ENCODE data around the gene KAT6B.

Gene KAT6B

DNA sequence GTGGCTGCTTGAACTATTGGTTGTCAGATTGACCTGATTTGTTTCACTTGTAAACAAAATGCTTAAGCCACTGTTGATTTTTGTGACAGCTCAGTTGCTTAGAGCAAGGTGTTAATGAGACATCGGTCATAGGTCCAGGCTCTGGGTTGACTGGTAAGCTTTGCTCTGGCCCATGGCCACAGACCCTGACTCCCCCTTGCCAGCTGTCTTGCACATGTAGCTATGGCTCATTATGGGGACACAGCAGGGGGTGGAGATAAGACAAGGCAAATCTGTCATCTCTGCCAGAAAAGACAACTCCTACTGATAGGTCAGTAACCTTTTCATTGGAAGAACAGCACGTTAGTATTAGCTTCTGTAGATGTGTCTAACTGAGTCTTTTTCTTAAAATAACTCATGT is 95.3 kb downstream of the KAT6B start:
- DNase-seq (ENCODE audit: insufficient read length, low spot score) (no peak), FAIRE-seq (no peak)
- no peak for TF ChIP-seq TAF1 (IDR thresholded peaks at IDR 0.05; ENCODE audit: low read depth, low read length)
- TF ChIP-seq SPI1 (IDR thresholded peaks at IDR 0.05; ENCODE audit: low read depth, low read length): no peak
- no peak for TF ChIP-seq POLR2AphosphoS5 (IDR thresholded peaks at IDR 0.05; ENCODE audit: low read depth, low read length)
- TF ChIP-seq POLR2A (IDR thresholded peaks at IDR 0.05; ENCODE audit: low read depth, low read length): no peak
- TF ChIP-seq POU2F2 (IDR thresholded peaks at IDR 0.05; ENCODE audit: low read depth, low read length): no peak
- no peak for TF ChIP-seq PAX5 (IDR thresholded peaks at IDR 0.05; ENCODE audit: insufficient read depth, low read length, severe bottlenecking)

DNA sequence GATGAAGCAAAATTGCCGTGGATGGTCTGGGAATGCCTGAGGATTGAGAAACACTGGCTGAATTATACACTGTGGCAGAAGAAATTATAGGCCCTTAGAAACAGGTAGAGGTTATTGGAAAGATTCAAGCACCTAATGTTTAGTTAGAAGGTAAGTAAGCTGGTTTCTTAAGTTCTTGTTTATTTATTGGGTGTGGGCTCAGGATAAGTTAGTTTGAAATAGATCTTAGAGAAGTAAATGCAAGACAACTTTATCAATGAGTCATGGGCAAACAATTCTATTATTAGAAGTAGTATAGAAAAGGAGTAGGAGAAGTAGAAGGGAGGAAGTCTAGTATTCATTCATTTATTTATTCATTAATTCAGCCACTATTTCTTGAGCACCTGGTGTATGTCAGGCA is 96.5 kb downstream of the KAT6B start:
- DNase-seq (ENCODE audit: insufficient read length, low spot score) (no peak), FAIRE-seq (no peak)
- no peak for TF ChIP-seq POLR2A (IDR thresholded peaks at IDR 0.05; ENCODE audit: low read depth, low read length)
- no peak for TF ChIP-seq PAX5 (IDR thresholded peaks at IDR 0.05; ENCODE audit: insufficient read depth, low read length, severe bottlenecking)
- no peak for TF ChIP-seq POLR2AphosphoS5 (IDR thresholded peaks at IDR 0.05; ENCODE audit: low read depth, low read length)
- TF ChIP-seq SPI1 (IDR thresholded peaks at IDR 0.05; ENCODE audit: low read depth, low read length): no peak

DNA sequence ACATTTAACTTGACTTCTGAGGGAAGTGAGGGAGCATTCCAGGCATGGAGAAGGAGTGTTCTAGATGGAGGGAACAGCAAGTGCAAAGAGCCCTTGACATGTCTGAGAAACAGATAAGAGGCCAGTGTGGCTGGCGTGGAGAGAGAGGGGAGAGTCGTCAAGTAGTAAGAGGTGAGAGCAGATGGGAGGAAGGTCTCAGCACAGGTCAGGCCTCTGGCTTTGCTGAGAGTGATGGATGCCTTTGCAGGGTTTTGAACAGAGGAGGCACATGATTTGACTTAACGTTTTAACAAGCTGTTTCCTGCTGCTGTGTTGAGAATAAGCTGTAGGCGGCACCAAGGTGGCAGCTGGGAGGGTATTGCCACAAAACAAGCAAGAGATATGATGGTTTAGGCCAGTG is 97.2 kb downstream of the KAT6B start:
- FAIRE-seq: no peak
- TF ChIP-seq SPI1 (IDR thresholded peaks at IDR 0.05; ENCODE audit: low read depth, low read length) (no peak), POLR2A (IDR thresholded peaks at IDR 0.05; ENCODE audit: low read depth, low read length) (no peak), PAX5 (IDR thresholded peaks at IDR 0.05; ENCODE audit: insufficient read depth, low read length, severe bottlenecking) (no peak), POLR2AphosphoS5 (IDR thresholded peaks at IDR 0.05; ENCODE audit: low read depth, low read length) (no peak), TAF1 (IDR thresholded peaks at IDR 0.05; ENCODE audit: low read depth, low read length) (no peak)
- DNase-seq (ENCODE audit: insufficient read length, low spot score): no peak

DNA sequence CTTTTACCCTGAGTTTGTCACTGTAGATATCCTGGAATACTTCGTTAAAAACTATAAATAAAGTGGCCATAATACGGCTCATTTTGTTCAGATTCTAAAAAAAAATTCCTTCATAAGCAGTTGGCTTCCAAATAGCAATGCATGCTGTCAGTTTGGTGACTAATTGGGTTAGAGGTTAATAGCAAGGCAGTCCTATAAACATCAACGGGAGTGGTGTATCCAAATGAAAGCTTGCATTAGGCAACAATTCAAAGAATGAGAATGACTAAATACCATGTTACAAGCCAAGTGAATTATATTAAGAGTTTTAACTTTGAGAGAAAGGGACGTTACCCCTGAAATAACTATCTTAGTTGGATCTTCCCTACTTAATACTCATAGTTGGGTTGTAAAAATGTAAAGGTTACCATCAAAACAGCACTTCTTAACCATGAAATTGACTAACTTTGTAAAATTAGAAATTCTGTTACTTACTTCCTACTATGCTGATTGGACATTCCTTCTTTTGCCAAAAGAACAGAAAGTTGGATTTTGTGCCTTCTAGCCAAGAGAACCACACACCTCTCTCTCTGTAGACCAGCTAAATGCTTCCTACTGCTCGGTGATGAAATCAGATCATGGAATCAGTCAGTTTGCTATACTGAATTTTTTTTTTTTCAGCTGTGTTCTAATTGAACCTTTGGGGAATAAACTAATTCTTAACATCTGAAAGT is 98.0 kb downstream of the KAT6B start:
- FAIRE-seq (no peak), DNase-seq (ENCODE audit: insufficient read length, low spot score) (no peak)
- TF ChIP-seq TAF1 (IDR thresholded peaks at IDR 0.05; ENCODE audit: low read depth, low read length) (no peak), PAX5 (IDR thresholded peaks at IDR 0.05; ENCODE audit: insufficient read depth, low read length, severe bottlenecking) (no peak)

DNA sequence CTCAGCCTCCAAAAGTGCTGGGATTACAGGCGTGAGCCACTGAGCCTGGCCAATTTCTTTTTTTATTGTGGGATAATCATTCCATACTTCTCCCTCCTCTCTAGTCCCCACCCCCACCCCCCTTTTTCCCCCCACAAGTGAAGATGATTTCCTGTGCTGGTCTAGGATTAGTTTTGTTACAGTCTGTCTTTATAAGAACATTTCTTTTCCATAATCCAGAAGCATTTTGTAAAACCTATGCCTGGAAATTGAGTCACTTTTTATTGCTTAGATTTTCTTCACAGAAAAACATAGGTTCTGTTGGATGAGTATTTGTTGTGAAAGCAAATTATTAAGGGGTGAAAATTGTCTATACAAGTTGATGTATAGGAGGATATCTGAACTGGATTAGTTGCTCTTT is 98.9 kb downstream of the KAT6B start:
- DNase-seq (ENCODE audit: insufficient read length, low spot score) (no peak), FAIRE-seq (no peak)
- TF ChIP-seq POU2F2 (IDR thresholded peaks at IDR 0.05; ENCODE audit: low read depth, low read length) (no peak), PAX5 (IDR thresholded peaks at IDR 0.05; ENCODE audit: insufficient read depth, low read length, severe bottlenecking) (no peak), POLR2AphosphoS5 (IDR thresholded peaks at IDR 0.05; ENCODE audit: low read depth, low read length) (no peak), POLR2A (IDR thresholded peaks at IDR 0.05; ENCODE audit: low read depth, low read length) (no peak), SPI1 (IDR thresholded peaks at IDR 0.05; ENCODE audit: low read depth, low read length) (no peak), TAF1 (IDR thresholded peaks at IDR 0.05; ENCODE audit: low read depth, low read length) (no peak)

DNA sequence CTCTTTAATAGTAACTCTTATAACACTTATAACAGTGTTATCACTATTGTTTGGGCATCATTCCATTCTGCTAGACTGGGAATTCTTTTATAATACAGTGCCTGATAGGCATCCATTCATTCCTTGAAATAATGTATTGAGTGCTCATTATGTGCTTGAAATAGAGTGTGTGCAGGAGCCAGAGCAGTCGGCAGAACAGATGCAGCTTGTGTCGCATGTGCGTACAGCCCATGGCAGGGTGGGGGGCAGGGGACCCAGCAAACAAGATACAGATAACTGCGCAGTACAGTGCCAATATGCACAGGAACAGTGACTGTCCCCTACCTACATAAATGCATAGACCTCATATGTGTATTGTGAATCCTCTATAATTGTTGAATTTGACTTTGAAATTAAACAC is 99.3 kb downstream of the KAT6B start:
- FAIRE-seq: no peak
- TF ChIP-seq POU2F2 (IDR thresholded peaks at IDR 0.05; ENCODE audit: low read depth, low read length) (no peak), SPI1 (IDR thresholded peaks at IDR 0.05; ENCODE audit: low read depth, low read length) (no peak), POLR2A (IDR thresholded peaks at IDR 0.05; ENCODE audit: low read depth, low read length) (no peak), TAF1 (IDR thresholded peaks at IDR 0.05; ENCODE audit: low read depth, low read length) (no peak), POLR2AphosphoS5 (IDR thresholded peaks at IDR 0.05; ENCODE audit: low read depth, low read length) (no peak), PAX5 (IDR thresholded peaks at IDR 0.05; ENCODE audit: insufficient read depth, low read length, severe bottlenecking) (no peak)
- no peak for DNase-seq (ENCODE audit: insufficient read length, low spot score)

DNA sequence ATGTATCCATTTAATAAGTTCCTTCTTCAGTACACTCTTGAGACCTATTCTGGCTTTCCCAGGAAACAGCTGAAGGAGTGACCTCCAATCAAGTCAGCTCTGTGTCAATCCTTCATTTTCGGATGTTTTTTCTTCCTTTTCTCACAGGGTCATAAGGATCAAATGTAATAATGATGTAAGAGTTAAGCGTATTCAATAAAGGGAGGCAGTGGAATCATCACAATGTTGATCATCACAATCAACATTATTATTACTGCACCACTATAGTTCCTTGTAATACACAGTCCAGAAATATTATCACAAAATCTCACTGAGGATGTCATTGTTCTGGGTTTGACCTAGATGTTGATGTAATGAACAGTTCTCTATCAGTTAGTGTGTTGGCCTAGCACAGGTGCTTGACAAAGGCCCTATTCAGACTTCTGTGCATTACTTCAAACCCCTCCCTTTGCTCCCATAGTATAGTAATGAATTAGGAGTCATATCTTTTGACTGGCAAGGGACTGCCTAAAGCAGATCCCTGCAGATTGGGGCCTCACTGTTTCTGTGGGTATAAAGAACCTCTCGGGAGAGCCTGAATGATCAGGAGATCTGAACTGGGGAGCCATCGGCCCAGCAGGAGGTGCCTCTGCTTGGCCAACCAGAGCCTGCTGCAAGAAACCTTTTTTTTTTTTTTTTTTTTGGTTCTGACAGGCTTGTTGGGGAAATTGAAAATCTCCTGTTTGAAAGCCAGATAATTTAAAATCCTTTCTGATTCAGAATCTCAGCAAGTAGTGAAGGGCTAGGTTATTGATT is 100.6 kb downstream of the KAT6B start:
- DNase-seq (ENCODE audit: insufficient read length, low spot score): no peak
- FAIRE-seq: no peak
- TF ChIP-seq TAF1 (IDR thresholded peaks at IDR 0.05; ENCODE audit: low read depth, low read length) (no peak), POU2F2 (IDR thresholded peaks at IDR 0.05; ENCODE audit: low read depth, low read length) (no peak), PAX5 (IDR thresholded peaks at IDR 0.05; ENCODE audit: insufficient read depth, low read length, severe bottlenecking) (no peak), POLR2AphosphoS5 (IDR thresholded peaks at IDR 0.05; ENCODE audit: low read depth, low read length) (no peak), POLR2A (IDR thresholded peaks at IDR 0.05; ENCODE audit: low read depth, low read length) (no peak), SPI1 (IDR thresholded peaks at IDR 0.05; ENCODE audit: low read depth, low read length) (no peak)

DNA sequence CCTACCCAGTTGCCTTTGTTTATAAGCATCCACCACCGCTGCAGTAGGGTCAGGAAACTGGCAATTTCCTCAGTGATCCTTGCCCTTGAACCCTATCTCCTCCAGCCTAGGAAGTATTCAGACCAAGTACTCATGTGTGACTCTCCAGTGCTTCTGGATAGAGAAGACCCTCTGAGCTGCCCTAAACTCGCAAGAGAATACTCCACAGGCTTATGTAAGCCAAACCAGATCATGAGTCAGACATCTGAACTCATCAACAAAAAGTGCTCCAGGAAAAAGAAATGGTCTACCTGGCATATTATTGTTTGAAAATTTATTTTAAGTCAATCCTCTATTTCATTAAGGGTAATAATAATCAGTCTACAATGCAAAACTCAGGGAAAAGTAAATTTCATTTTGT is 101.3 kb downstream of the KAT6B start:
- no peak for TF ChIP-seq POLR2AphosphoS5 (IDR thresholded peaks at IDR 0.05; ENCODE audit: low read depth, low read length)
- TF ChIP-seq TAF1 (IDR thresholded peaks at IDR 0.05; ENCODE audit: low read depth, low read length): no peak
- no peak for TF ChIP-seq POLR2A (IDR thresholded peaks at IDR 0.05; ENCODE audit: low read depth, low read length)
- TF ChIP-seq SPI1 (IDR thresholded peaks at IDR 0.05; ENCODE audit: low read depth, low read length): no peak
- FAIRE-seq: no peak
- DNase-seq (ENCODE audit: insufficient read length, low spot score): no peak

DNA sequence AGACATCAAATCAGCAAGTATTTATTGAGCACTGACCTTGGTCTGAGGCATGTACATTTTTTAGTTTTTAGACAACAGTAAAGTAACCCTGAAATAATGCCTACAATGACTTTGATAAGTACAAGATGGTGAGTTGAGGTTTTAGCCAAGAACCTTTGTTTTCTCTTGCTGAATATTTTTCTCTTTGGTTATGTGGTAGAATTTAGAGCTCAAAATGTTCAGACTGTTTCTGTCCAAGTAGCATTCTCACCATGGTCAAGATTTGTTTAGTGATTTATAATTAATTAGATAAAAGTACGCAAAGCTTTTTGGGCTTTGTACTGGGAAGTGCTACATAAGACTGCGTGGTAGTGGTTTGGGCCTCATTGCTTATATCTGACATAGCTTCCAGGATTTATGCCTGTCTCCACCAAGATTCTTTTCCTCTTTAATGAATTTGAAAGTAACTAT is 102.4 kb downstream of the KAT6B start:
- TF ChIP-seq POLR2AphosphoS5 (IDR thresholded peaks at IDR 0.05; ENCODE audit: low read depth, low read length) (no peak), POU2F2 (IDR thresholded peaks at IDR 0.05; ENCODE audit: low read depth, low read length) (no peak), PAX5 (IDR thresholded peaks at IDR 0.05; ENCODE audit: insufficient read depth, low read length, severe bottlenecking) (no peak), POLR2A (IDR thresholded peaks at IDR 0.05; ENCODE audit: low read depth, low read length) (no peak), TAF1 (IDR thresholded peaks at IDR 0.05; ENCODE audit: low read depth, low read length) (no peak), SPI1 (IDR thresholded peaks at IDR 0.05; ENCODE audit: low read depth, low read length) (no peak)
- FAIRE-seq: no peak
- DNase-seq (ENCODE audit: insufficient read length, low spot score): no peak

DNA sequence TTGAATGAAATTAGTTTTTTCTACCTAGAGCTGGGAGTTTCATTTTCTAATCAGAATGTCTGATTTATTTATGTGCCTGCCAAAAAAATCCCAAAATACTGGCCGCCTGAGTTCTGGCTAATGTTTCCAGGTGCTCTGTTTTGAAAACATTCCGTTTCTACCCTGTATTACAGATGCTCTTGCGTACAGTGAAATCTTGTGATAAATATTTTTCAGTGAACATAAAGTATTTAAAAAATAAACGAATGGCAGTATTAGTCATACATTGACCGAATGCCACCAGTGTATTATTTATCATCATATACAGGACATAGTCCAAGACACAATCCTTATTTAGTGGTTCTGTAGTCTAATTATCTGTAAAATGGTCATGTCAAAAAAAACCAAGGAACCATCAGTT is 102.8 kb downstream of the KAT6B start:
- FAIRE-seq: no peak
- DNase-seq (ENCODE audit: insufficient read length, low spot score): no peak
- TF ChIP-seq PAX5 (IDR thresholded peaks at IDR 0.05; ENCODE audit: insufficient read depth, low read length, severe bottlenecking) (no peak), POLR2A (IDR thresholded peaks at IDR 0.05; ENCODE audit: low read depth, low read length) (no peak)

Measured in GM12891 (cell line).